Heart right ventricle (tissue), 16 donors: Measurements from ENCODE around the gene CNOT10. TPM values are rescaled to one million over a fixed set of nuclear protein-coding genes. Genes with fewer than 3 reads are reported as not detected.
"Not testable (repeated sequence)": the region's sequence is repeated elsewhere in the genome, so short reads cannot be mapped to it uniquely, and the experiment has no call there.

Experiments used
- ATAC-seq, 8 donors: fragments of 200-7000 bp; cut with Tn5 transposase; one replicate each; pipeline ENCODE4 v1.9.1; 2020; ENCODE audit warnings: mild to moderate bottlenecking in 8 of 8, moderate library complexity in 8 of 8, moderate number of reproducible peaks in 1 of 8
- DNase-seq, 2 donors: peaks; one replicate each; pipeline ENCODE4 v3.0.0-alpha.2; 2020
- H3K27ac ChIP-seq, 10 donors: fragments of 200-600 bp; sonication (generic) in 2 of 10; one replicate each; pipeline versions ENCODE4 v1.5.0 to v1.8.0; 2020 to 2022; ENCODE audit warnings: mild to moderate bottlenecking in 3 of 10
- H3K27me3 ChIP-seq, 7 donors: fragments of 200-600 bp; one replicate each; pipeline ENCODE4 v1.8.0; 2021 to 2022; ENCODE audit warnings: mild to moderate bottlenecking in 2 of 7
- H3K36me3 ChIP-seq, 9 donors: fragments of 200-600 bp; sonication (generic) in 1 of 9; one replicate each; pipeline versions ENCODE4 v1.5.0 to v1.8.0; 2020 to 2022; ENCODE audit warnings: mild to moderate bottlenecking in 2 of 9
- H3K4me1 ChIP-seq, 9 donors: fragments of 200-600 bp; sonication (generic) in 1 of 9; one replicate each; pipeline versions ENCODE4 v1.5.0 to v1.8.0; 2020 to 2022; ENCODE audit warnings: mild to moderate bottlenecking in 4 of 9
- H3K4me3 ChIP-seq, 10 donors: fragments of 200-600 bp; sonication (generic) in 2 of 10; one replicate each; pipeline versions ENCODE4 v1.5.0 to v1.8.0; 2020 to 2022; ENCODE audit warnings: mild to moderate bottlenecking in 7 of 10, moderate library complexity in 2 of 10
- H3K9me3 ChIP-seq, 11 donors: fragments of 200-600 bp in 10 of 11; sonication (generic) in 2 of 11; one replicate each; pipeline versions ENCODE4 v1.5.0 to v1.8.0; 2013 to 2022; ENCODE audit warnings: mild to moderate bottlenecking in 2 of 11, control low read depth in 1 of 11, moderate library complexity in 1 of 11
- CTCF ChIP-seq, 9 donors: fragments of 200-600 bp; sonication (generic) in 2 of 9; IDR thresholded peaks; one replicate each; pipeline versions ENCODE4 v1.5.0 to v1.8.0; 2021 to 2022; ENCODE audit warnings: antibody characterized with exemption in 9 of 9, mild to moderate bottlenecking in 5 of 9, moderate library complexity in 1 of 9
- WGBS, 2 donors: extraction: QIAGEN DNeasy Blood & Tissue Kit; methylation state at CpG; one replicate each; pipeline ENCODE4 v1.1.7; 2013; ENCODE audit warnings: inconsistent platforms in 1 of 2; 5-methylcytosine and 5-hydroxymethylcytosine counted together
- intact Hi-C, 10 donors: fragments of 100-400 bp; cut with DNase I; formaldehyde crosslinking; loops; one replicate each; pipeline versions ENCODE4 v1.11.1 to v1.14.2; 2022
- polyA plus RNA-seq, 2 donors: library from polyadenylated mRNA; stranded (reverse); fragments of 200-250 nt; gene quantifications; one replicate each; pipeline ENCODE4 v1.2.3, GENCODE V29; 2013
- total RNA-seq, 10 donors: library from RNA; stranded (reverse); fragmentation: NEBNext Ultra II Directional in 3 of 10; extraction: Animal tissue kit (Norgen Biotek cat#: 25700) in 3 of 10; gene quantifications; one replicate each; pipeline versions ENCODE4 v1.2.1 to v1.2.4, GENCODE V29; 2021 to 2023
- donor health status: Arrhythmogenic right ventricular cardiomyopathy.
- donor health status: ischemic (EF 13 %, LVEDD 7.1; RV severe dilation, severe dysfunction).
- donor health status: healthy with polysubstance abuse.
- donor health status: DM: no; HTN: yes; CAD: no.
- donor health status: DM: no; HTN: no; CAD: no.
- donor health status: ischemic (EF 25% LVEDD 6.9; RV normal size, moderate dysfunction).
- donor health status: ischemic (EF 25% LVEDD 5.7; RV mildly dilated, moderate dysfunction).
- donor health status: healthy.
- donor health status: DM: yes; HTN: yes; CAD: no.
- donor health status: Ischemic cardiomyopathy.
- donor health status: ischemic (EF 35%, LVEDD 5.7; RV mildly dilated, moderate dysfunction).
- donor health status: nonischemic (EF 11% LVEDD 7.7; RV severe dilation, severe dysfunction).
- donor health status: DM: yes; HTN: yes; CAD: no.
- donor health status: PGD.
- donor health status: ischemic (EF 29% LVEDD 5.4; RV normal size, mild dysfunction).
- donor health status: nonischemic (EF 23%, LVEDD 6.1; RV moderate dilation, normal function).

Gene CNOT10
- total and polyA plus RNA-seq, 12 donors = 13.6 to 23.9 (median 16.7) TPM

- DNase-seq (no peak), ATAC-seq (no peak)
- Histone ChIP-seq H3K4me3 (no peak overlapping the region), H3K27ac (no peak overlapping the region), H3K27me3 (no peaks in the 10 kb centered on the region), H3K9me3 (no peaks in the 10 kb centered on the region), H3K4me1 (peaks cover 0 to 9% (median 6%) of the 10 kb centered on the region in 9 donors), H3K36me3 (no peaks in the 10 kb centered on the region)
- 97% methylated on average over 3 of the region's 3 CpGs for WGBS, 2 donors
- no peak for TF ChIP-seq CTCF (IDR thresholded peaks at IDR 0.05)
- intact Hi-C loops = loop anchor here in 1 of 10 donors (10.0 kb wide), 1 partner anchor 268 kb away; no protein-coding TSS in a partner anchor
Observed at GRCh38 chr3:32782407-32782806, 97.4 kb downstream of the CNOT10 start.

- 69 to 72% methylated on average over 3 of the region's 3 CpGs for WGBS, 2 donors
- ATAC-seq (no peak), DNase-seq (no peak)
- Histone ChIP-seq H3K9me3 (no peaks in the 10 kb centered on the region), H3K4me1 (no peaks in the 10 kb centered on the region), H3K4me3 (no peak overlapping the region), H3K36me3 (no peaks in the 10 kb centered on the region), H3K27me3 (no peaks in the 10 kb centered on the region), H3K27ac (no peak overlapping the region)
- TF ChIP-seq CTCF (IDR thresholded peaks at IDR 0.05) = no peak
- intact Hi-C loops = no loop called here
Observed at GRCh38 chr3:32791833-32792232, 106.8 kb downstream of the CNOT10 start.

GRCh38 chr3:32794487-32795308, 109.7 kb downstream of the CNOT10 start:
- no peaks in the 10 kb centered on the region for H3K4me1 ChIP-seq
- H3K27ac ChIP-seq = no peak overlapping the region
- no peaks in the 10 kb centered on the region for H3K36me3 ChIP-seq
- WGBS, 2 donors = 86% methylated on average over 8 of the region's 8 CpGs
- ATAC-seq = no peak
- intact Hi-C loops = no loop called here
- no peaks in the 10 kb centered on the region for H3K27me3 ChIP-seq
- no peak overlapping the region for H3K4me3 ChIP-seq
- TF ChIP-seq CTCF (IDR thresholded peaks at IDR 0.05) = no peak
- DNase-seq = no peak
- no peaks in the 10 kb centered on the region for H3K9me3 ChIP-seq

DNA sequence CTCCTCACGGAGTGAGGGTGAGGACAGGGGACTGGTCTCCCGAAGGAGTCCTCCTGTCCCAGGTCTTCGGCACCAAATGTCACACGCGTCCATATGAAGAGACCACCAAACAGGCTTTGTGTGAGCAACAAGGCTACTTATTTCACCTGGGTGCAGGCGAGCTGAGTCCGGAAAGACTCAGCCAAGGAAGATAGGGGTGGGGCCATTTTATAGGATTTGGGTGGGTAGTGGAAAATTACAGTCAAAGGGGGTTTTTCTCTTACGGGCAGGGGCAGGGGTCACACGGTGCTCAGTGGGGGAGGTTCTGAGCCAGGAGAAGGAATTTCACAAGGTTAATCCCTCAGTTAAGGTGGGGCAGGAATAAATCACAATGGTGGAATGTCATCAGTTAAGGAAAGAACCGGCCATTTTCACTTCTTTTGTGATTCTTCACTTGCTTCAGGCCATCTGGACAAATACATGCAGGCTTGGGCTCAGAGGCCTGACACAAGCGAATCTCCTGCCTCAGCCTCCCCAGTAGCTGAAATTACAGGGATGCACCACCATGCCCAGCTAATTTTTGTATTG, 111.5 kb downstream of the CNOT10 start:
- H3K4me3 ChIP-seq, H3K36me3 ChIP-seq, H3K9me3 ChIP-seq, H3K4me1 ChIP-seq, H3K27me3 ChIP-seq, ATAC-seq, DNase-seq, intact Hi-C loops, H3K27ac ChIP-seq: not testable (repeated sequence)
- WGBS, 2 donors = 84 to 88% methylated on average over 11 of the region's 11 CpGs

- no peak for DNase-seq
- Histone ChIP-seq H3K27ac (no peak overlapping the region), H3K4me1 (no peaks in the 10 kb centered on the region), H3K36me3 (no peaks in the 10 kb centered on the region), H3K27me3 (no peaks in the 10 kb centered on the region), H3K4me3 (no peak overlapping the region), H3K9me3 (no peaks in the 10 kb centered on the region)
- no peak for TF ChIP-seq CTCF (IDR thresholded peaks at IDR 0.05)
- intact Hi-C loops = no loop called here
- 75 to 77% methylated on average over 2 of the region's 2 CpGs for WGBS, 2 donors
- no peak for ATAC-seq
Observed at GRCh38 chr3:32797776-32798175, 112.8 kb downstream of the CNOT10 start.

DNA sequence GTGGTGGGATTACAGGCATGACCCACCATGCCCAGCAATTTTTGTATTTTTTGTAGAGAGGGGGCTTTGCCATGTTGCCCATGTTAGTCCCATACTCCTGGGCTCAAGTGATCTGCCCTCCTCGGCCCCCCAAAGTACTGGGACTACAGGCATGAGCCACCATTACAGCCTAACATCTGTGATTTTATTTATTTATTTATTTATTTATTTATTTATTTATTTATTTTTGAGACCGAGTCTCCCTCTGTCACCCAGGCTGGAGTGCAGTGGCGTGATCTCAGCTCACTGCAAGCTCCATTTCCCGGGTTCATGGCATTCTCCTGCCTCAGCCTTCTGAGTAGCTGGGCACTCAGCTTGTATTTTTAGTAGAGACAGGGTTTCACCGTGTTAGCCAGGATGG, 116.5 kb downstream of the CNOT10 start:
- not testable (repeated sequence) for ATAC-seq

More for the DNA sequence above, 116.5 kb downstream of the CNOT10 start:
- H3K27me3 ChIP-seq, H3K27ac ChIP-seq, DNase-seq, H3K4me3 ChIP-seq, intact Hi-C loops, H3K4me1 ChIP-seq, H3K9me3 ChIP-seq, H3K36me3 ChIP-seq: not testable (repeated sequence)
- WGBS, 2 donors = 91 to 94% methylated on average over 5 of the region's 5 CpGs
